ENCODE data around the gene PCK2.
"Not testable (repeated sequence)": the region's sequence is repeated elsewhere in the genome, so short reads cannot be mapped to it uniquely, and the experiment has no call there.

The PCK2 gene

GRCh38 chr14:24098229-24098926, 4.3 kb downstream of the PCK2 start:
- DNase-seq, result no peak

GRCh38 chr14:24098927-24099813, 5.1 kb downstream of the PCK2 start:
- no peak for DNase-seq

GRCh38 chr14:24100197-24100981, 6.3 kb downstream of the PCK2 start:
- no peak for DNase-seq

- no peak for DNase-seq
Observed at GRCh38 chr14:24100982-24101494, 6.9 kb downstream of the PCK2 start.

GRCh38 chr14:24102357-24103048, 8.4 kb downstream of the PCK2 start:
- no peak for DNase-seq

- no peak for DNase-seq
Observed at GRCh38 chr14:24103451-24103850, 9.3 kb downstream of the PCK2 start.

GRCh38 chr14:24105609-24106239, 11.6 kb downstream of the PCK2 start:
- DNase-seq, result not testable (repeated sequence)

GRCh38 chr14:24106672-24107271, 12.7 kb downstream of the PCK2 start:
- no peak for DNase-seq

- DNase-seq, result no peak
Observed at GRCh38 chr14:24108336-24108874, 14.3 kb downstream of the PCK2 start.

GRCh38 chr14:24110060-24110459, 15.9 kb downstream of the PCK2 start:
- no peak for DNase-seq

GRCh38 chr14:24110523-24110922, 16.4 kb downstream of the PCK2 start:
- no peak for DNase-seq

- no peak for DNase-seq
Observed at GRCh38 chr14:24113379-24113800, 19.3 kb downstream of the PCK2 start.

GRCh38 chr14:24113801-24114531, 19.9 kb downstream of the PCK2 start:
- DNase-seq, result peak; percentile 79 to 80

- DNase-seq, result peak; percentile 97 to 98
Observed at GRCh38 chr14:24114532-24115421, 20.7 kb downstream of the PCK2 start, which contains the start of the genes DCAF11 and NRL. DCAF11 (plus strand) TSS chr14:24114777; CDS start chr14:24115595, 818 bp downstream. NRL (minus strand) TSS chr14:24114949; CDS start chr14:24082848, 32,101 bp downstream.

- DNase-seq, result no peak
Observed at GRCh38 chr14:24115422-24116127, 21.5 kb downstream of the PCK2 start.

GRCh38 chr14:24116128-24116814, 22.2 kb downstream of the PCK2 start:
- no peak for DNase-seq

GRCh38 chr14:24117179-24117578, 23.1 kb downstream of the PCK2 start:
- DNase-seq, result no peak

GRCh38 chr14:24119691-24120090, 25.6 kb downstream of the PCK2 start:
- no peak for DNase-seq

Measured in stimulated activated CD4-positive, alpha-beta T cell treated with anti-CD3 and anti-CD28 coated beads, Interleukin-2, amount 100 ng/mL, for 24 hours (primary cell).